ENCODE measurements around the gene TRIM29.

Gene TRIM29

DNA sequence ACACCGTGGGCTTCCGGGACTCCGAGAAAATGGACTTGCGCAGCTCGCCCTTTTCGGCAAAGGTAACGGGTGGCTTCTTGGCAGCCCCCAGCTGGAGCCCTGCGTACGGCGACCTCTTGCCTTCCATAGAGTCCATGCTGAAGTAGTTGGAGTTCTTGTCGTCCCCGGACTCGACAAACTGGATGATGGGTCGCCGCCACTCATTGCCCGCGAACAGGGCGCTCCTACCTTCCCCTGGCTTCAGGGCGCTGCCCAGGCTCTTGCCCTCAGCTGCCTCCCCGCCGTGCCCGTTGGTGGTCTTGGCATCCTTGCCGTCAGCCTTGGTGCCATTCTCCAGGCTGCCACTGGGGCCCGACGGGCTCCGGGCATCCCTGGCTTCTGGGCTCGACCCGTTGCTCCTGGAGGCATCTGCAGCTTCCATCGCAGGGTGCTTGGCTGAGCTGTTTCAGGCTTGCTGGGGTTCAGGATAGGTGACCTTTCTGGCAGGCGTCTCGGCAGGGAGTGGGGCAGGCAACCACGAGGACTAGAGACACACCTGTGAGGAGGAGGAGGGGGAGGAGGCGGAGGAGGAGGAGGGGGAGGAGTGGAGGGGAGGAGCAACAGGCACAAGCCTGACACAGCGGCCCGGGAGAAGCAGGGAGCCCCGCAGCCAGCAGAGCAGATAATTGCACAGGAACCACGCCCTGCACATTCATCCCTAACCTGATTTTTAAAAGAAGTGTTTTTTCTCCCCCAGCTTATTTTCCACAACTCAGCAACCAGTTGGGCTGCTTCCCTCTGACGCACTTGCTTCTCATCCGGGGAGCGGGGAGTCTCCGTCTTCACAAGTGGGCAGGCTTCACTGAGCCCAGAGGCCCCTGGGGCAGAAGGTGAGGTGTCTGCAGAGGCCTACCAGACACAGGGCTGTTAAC, at the start of gene TRIM29:
Gene TRIM29 (minus strand): TSS at position 503 of the 911 bp plus-strand sequence. CDS start 82 bp downstream, at position 421.
- TF ChIP-seq EP300 (IDR thresholded peaks at IDR 0.05; ENCODE audit: borderline replicate concordance), result peak; percentile 28; the same call in 1 of the 2 replicates
- peak; percentile 54; the same call in 1 of the 2 replicates for TF ChIP-seq TCF12 (IDR thresholded peaks at IDR 0.05; ENCODE audit: low read depth)
- no peak for TF ChIP-seq ZBTB7A (IDR thresholded peaks at IDR 0.05; ENCODE audit: low read depth)

DNA sequence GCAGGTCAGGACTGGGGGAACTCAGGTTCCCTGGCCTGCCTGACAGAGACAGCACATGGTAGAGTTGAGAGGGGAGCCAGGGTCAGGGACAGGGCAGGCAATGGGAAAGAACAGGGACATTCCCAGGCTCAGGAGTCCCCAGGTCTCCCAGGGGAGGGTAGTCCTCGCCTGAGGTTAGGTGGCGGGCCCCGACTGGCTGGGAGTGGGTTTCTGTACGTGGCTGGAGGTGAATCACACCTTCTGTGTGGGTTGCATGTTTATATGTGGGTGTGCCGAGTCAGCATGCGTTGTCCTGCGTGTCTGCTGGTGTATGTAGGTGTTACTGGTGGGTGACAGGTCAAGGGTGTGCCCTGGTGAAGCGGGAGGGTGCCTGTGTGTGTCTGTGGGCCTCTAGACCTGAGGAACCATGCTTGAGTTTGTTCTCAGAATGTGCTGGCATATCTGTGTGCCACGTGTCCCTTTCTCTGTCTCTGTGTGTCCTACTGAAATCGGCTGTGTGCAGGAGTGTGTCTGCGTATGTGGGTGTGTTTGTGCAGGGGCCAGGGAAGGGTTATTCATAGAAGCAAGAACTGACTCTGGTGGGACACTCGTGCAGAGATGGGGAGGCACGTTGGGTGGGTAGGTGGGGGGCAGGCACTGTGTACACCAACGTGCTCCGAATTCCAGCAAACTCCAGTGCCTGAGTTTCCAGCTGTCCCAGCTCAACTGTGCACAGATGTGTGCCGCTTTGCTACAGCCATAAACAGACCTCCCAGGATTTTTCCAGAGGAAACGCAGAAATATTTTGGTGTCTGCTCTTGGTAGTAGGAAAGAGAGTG, 49.1 kb upstream of the TRIM29 start:
- TF ChIP-seq RAD21 (IDR thresholded peaks at IDR 0.05; ENCODE audit: low read depth) (no peak), EP300 (IDR thresholded peaks at IDR 0.05; ENCODE audit: borderline replicate concordance) (no peak), FOXM1 (IDR thresholded peaks at IDR 0.05; ENCODE audit: borderline replicate concordance, low read depth) (no peak), TEAD4 (IDR thresholded peaks at IDR 0.05) (no peak), CEBPB (IDR thresholded peaks at IDR 0.05) (no peak), NFIC (IDR thresholded peaks at IDR 0.05) (no peak), YY1 (IDR thresholded peaks at IDR 0.05; ENCODE audit: low read depth) (no peak), TAF1 (IDR thresholded peaks at IDR 0.05; ENCODE audit: low read depth) (no peak), EGR1 (IDR thresholded peaks at IDR 0.05) (no peak)
- TF ChIP-seq, protein P1, sequence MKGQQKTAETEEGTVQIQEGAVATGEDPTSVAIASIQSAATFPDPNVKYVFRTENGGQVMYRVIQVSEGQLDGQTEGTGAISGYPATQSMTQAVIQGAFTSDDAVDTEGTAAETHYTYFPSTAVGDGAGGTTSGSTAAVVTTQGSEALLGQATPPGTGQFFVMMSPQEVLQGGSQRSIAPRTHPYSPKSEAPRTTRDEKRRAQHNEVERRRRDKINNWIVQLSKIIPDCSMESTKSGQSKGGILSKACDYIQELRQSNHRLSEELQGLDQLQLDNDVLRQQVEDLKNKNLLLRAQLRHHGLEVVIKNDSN (IDR thresholded peaks at IDR 0.05), result no peak
- TF ChIP-seq, protein P2, sequence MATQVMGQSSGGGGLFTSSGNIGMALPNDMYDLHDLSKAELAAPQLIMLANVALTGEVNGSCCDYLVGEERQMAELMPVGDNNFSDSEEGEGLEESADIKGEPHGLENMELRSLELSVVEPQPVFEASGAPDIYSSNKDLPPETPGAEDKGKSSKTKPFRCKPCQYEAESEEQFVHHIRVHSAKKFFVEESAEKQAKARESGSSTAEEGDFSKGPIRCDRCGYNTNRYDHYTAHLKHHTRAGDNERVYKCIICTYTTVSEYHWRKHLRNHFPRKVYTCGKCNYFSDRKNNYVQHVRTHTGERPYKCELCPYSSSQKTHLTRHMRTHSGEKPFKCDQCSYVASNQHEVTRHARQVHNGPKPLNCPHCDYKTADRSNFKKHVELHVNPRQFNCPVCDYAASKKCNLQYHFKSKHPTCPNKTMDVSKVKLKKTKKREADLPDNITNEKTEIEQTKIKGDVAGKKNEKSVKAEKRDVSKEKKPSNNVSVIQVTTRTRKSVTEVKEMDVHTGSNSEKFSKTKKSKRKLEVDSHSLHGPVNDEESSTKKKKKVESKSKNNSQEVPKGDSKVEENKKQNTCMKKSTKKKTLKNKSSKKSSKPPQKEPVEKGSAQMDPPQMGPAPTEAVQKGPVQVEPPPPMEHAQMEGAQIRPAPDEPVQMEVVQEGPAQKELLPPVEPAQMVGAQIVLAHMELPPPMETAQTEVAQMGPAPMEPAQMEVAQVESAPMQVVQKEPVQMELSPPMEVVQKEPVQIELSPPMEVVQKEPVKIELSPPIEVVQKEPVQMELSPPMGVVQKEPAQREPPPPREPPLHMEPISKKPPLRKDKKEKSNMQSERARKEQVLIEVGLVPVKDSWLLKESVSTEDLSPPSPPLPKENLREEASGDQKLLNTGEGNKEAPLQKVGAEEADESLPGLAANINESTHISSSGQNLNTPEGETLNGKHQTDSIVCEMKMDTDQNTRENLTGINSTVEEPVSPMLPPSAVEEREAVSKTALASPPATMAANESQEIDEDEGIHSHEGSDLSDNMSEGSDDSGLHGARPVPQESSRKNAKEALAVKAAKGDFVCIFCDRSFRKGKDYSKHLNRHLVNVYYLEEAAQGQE (IDR thresholded peaks at IDR 0.05; ENCODE audit: low read depth), result no peak
- TF ChIP-seq, protein P3, sequence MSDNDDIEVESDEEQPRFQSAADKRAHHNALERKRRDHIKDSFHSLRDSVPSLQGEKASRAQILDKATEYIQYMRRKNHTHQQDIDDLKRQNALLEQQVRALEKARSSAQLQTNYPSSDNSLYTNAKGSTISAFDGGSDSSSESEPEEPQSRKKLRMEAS (IDR thresholded peaks at IDR 0.05), result no peak

GRCh38 chr11:120186456-120186773, 48.5 kb upstream of the TRIM29 start:
- TF ChIP-seq FOXM1 (IDR thresholded peaks at IDR 0.05; ENCODE audit: borderline replicate concordance, low read depth) (no peak), TAF1 (IDR thresholded peaks at IDR 0.05; ENCODE audit: low read depth) (no peak), RAD21 (IDR thresholded peaks at IDR 0.05; ENCODE audit: low read depth) (no peak), EP300 (IDR thresholded peaks at IDR 0.05; ENCODE audit: borderline replicate concordance) (no peak), EGR1 (IDR thresholded peaks at IDR 0.05) (no peak), CEBPB (IDR thresholded peaks at IDR 0.05) (no peak), YY1 (IDR thresholded peaks at IDR 0.05; ENCODE audit: low read depth) (no peak), NFIC (IDR thresholded peaks at IDR 0.05) (no peak), TCF12 (IDR thresholded peaks at IDR 0.05; ENCODE audit: low read depth) (no peak), ZBTB7A (IDR thresholded peaks at IDR 0.05; ENCODE audit: low read depth) (no peak)
- TF ChIP-seq, protein P1 (IDR thresholded peaks at IDR 0.05), result no peak
- TF ChIP-seq, protein P2 (IDR thresholded peaks at IDR 0.05; ENCODE audit: low read depth), result no peak

DNA sequence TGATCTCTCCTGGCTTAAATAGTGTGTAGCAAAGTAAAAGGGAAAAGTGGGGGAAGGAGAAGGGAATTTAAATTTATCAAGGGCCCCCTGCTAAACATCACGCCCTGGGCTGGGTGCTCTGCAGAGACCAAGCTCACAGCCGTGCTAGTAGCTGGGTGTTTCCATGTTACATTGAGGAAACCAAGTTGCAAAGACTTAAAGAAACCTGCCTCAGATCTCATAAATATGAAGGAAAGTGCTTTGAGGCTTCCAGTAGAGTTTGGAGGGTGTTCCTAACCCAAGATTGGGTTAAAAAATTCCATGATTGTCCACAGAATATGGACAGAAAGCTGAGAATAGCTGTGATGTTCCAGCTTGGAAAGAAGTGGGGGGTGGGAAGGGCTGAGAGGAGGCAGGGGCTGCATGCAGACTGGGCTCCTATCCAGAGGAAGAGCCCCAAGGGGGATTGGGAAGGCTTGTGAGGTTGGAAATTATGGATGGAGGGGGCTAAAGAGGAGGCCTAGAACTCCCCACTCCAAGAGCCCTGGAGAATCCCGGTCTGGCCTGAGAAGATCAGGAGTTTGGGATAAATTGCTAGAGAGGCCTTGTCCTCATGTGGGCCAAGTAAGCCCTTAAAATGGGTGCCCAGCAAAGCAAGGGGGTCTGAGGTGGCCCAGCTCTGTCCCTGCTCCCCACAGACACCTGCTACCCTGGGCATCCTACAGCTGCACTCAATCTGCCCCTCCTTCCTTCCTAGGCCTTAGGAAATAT, 48.0 kb upstream of the TRIM29 start:
- no peak for TF ChIP-seq EP300 (IDR thresholded peaks at IDR 0.05; ENCODE audit: borderline replicate concordance)
- TF ChIP-seq TCF12 (IDR thresholded peaks at IDR 0.05; ENCODE audit: low read depth), result no peak

DNA sequence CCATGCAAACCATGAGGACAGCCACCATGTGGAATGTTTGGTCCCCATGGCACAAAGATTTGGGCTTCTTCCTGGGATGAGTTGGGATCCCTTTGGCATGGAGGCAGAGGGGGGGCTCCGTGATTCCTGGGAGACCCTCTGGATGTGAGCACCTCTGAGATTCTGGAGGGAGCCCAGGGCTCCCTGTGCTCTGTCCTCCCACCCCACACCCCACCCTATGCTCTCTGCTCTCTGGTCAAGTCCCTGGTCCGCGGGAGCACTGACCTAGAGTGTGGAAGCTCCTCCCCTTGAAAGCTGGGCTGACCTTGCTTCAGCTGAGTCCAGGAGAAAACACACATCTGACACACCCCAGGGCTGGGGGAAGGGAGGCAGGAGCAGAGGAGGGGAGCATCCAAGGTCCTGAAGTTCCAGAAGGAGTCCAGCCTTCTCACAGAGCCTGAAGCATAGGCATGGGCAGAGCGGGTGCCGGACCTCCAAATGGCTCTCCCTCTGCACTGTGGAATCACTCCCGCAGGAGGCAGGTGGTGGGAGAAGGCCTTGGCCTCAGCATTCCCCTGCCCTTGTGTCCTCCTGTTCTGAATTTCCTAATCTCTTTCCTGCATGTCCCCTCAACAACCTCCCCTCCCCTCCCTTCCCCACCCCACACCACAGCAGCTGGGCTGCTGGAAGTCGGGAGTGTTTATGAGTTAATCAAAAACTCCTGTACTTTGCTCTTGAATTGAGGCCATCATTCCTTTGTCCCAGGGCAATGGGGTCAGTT, 47.2 kb upstream of the TRIM29 start:
- no peak for TF ChIP-seq TCF12 (IDR thresholded peaks at IDR 0.05; ENCODE audit: low read depth)
- no peak for TF ChIP-seq RAD21 (IDR thresholded peaks at IDR 0.05; ENCODE audit: low read depth)
- no peak for TF ChIP-seq CREB1 (IDR thresholded peaks at IDR 0.05; ENCODE audit: low read depth)
- TF ChIP-seq, protein P2 (IDR thresholded peaks at IDR 0.05; ENCODE audit: low read depth), result no peak
- no peak for TF ChIP-seq EP300 (IDR thresholded peaks at IDR 0.05; ENCODE audit: borderline replicate concordance)
- TF ChIP-seq EGR1 (IDR thresholded peaks at IDR 0.05), result no peak
- TF ChIP-seq FOXM1 (IDR thresholded peaks at IDR 0.05; ENCODE audit: borderline replicate concordance, low read depth), result no peak
- TF ChIP-seq TAF1 (IDR thresholded peaks at IDR 0.05; ENCODE audit: low read depth), result no peak
- TF ChIP-seq, protein P3 (IDR thresholded peaks at IDR 0.05), result no peak
- TF ChIP-seq NFIC (IDR thresholded peaks at IDR 0.05), result no peak
- TF ChIP-seq YY1 (IDR thresholded peaks at IDR 0.05; ENCODE audit: low read depth), result no peak

Measured in Ishikawa (cell line).